ENCODE measurements around the gene POLD4. TPM values are rescaled to one million over a fixed set of nuclear protein-coding genes. Genes with fewer than 3 reads are reported as not detected.

POLD4 gene
- total and polyA plus RNA-seq, 2 of the 13 experiments (the other 11 are each of a cell fraction or from before 2014, with no cell fraction given): 10.5 to 27.4 TPM

- peak; percentile 32; the same call in 1 of the 2 replicates for TF ChIP-seq FOXP4 (CRISPR knock-in tag; IDR thresholded peaks at IDR 0.05)
- 0 out of 2 replicates have a peak, but pooled peaks have one; percentile 42 for TF ChIP-seq GMEB2 (CRISPR knock-in tag; IDR thresholded peaks at IDR 0.05; ENCODE audit: low read depth)
- 0 out of 2 replicates have a peak, but pooled peaks have one; percentile 13 for TF ChIP-seq RARA (CRISPR knock-in tag; IDR thresholded peaks at IDR 0.05)
- TF ChIP-seq ZNF451 (CRISPR knock-in tag; IDR thresholded peaks at IDR 0.05): no peak
- TF ChIP-seq NR2C2 (CRISPR knock-in tag; IDR thresholded peaks at IDR 0.05; ENCODE audit: borderline replicate concordance): peak; percentile 22; the same call in 1 of the 2 replicates
- peak; percentile 25; the same call in 1 of the 2 replicates for TF ChIP-seq ZNF737 (CRISPR knock-in tag; IDR thresholded peaks at IDR 0.05; ENCODE audit: borderline replicate concordance)
- peak; percentile 85; the same call in 1 of the 2 replicates for TF ChIP-seq STAT6 (CRISPR knock-in tag; IDR thresholded peaks at IDR 0.05; ENCODE audit: borderline replicate concordance)
- no peak for TF ChIP-seq SMAD1 (CRISPR knock-in tag; IDR thresholded peaks at IDR 0.05; ENCODE audit: borderline replicate concordance, low read depth)
- 0 out of 2 replicates have a peak, but pooled peaks have one; percentile 54 for TF ChIP-seq ZFP1 (CRISPR knock-in tag; IDR thresholded peaks at IDR 0.05)
- TF ChIP-seq TBX3 (IDR thresholded peaks at IDR 0.05; ENCODE audit: borderline replicate concordance): no peak
- TF ChIP-seq TARDBP (CRISPR knock-in tag; IDR thresholded peaks at IDR 0.05): peak; percentile 60; the same call in 1 of the 2 replicates
- TF ChIP-seq ZBED4 (CRISPR knock-in tag; IDR thresholded peaks at IDR 0.05; ENCODE audit: borderline replicate concordance): peak; percentile 77; the same call in 1 of the 2 replicates
- peak; percentile 93 for TF ChIP-seq ZNF576 (CRISPR knock-in tag; IDR thresholded peaks at IDR 0.05)
- TF ChIP-seq RFX5 (IDR thresholded peaks at IDR 0.05; ENCODE audit: low read depth, low read length): peak; percentile 54; the same call in 1 of the 2 replicates
- no peak for TF ChIP-seq CREB1 (IDR thresholded peaks at IDR 0.05)
- TF ChIP-seq CREB1 (CRISPR knock-in tag; IDR thresholded peaks at IDR 0.05): 0 out of 2 replicates have a peak, but pooled peaks have one; percentile 22
These were observed 36.0 kb downstream of the POLD4 start (continued) for GRCh38 chr11:67317205-67317887.
